Stimulated activated memory B cell treated with anti-CD40 and anti-IgM and Interleukin-4, amounts not matched to agents 10 μg/mL and 1 μg/mL and 100 μg/mL, for 72 hours (primary cell): Measurements from ENCODE around the gene DDX39A.
"Not testable (repeated sequence)": the region's sequence is repeated elsewhere in the genome, so short reads cannot be mapped to it uniquely, and the experiment has no call there.

Experiments
- ATAC-seq: fragments of 150-1000 bp; cut with Tn5 transposase; 2 replicates; pipeline ENCODE4 v1.10.0; 2021
- H3K27ac Mint-ChIP-seq: one replicate; pipeline ENCODE4 v1.8.0; 2022; ENCODE audit warnings: mild to moderate bottlenecking, mixed read lengths
- H3K27me3 Mint-ChIP-seq: one replicate; pipeline ENCODE4 v1.8.0; 2022; ENCODE audit warnings: mixed read lengths
- H3K36me3 Mint-ChIP-seq: one replicate; pipeline ENCODE4 v1.8.0; 2022; ENCODE audit warnings: mixed read lengths
- H3K4me1 Mint-ChIP-seq: one replicate; pipeline ENCODE4 v1.8.0; 2022; ENCODE audit warnings: mixed read lengths
- H3K4me3 Mint-ChIP-seq: one replicate; pipeline ENCODE4 v1.8.0; 2022; ENCODE audit warnings: mild to moderate bottlenecking, moderate library complexity, mixed read lengths
- H3K9me3 Mint-ChIP-seq: one replicate; pipeline ENCODE4 v1.8.0; 2022; ENCODE audit warnings: mixed read lengths

Gene DDX39A

DNA sequence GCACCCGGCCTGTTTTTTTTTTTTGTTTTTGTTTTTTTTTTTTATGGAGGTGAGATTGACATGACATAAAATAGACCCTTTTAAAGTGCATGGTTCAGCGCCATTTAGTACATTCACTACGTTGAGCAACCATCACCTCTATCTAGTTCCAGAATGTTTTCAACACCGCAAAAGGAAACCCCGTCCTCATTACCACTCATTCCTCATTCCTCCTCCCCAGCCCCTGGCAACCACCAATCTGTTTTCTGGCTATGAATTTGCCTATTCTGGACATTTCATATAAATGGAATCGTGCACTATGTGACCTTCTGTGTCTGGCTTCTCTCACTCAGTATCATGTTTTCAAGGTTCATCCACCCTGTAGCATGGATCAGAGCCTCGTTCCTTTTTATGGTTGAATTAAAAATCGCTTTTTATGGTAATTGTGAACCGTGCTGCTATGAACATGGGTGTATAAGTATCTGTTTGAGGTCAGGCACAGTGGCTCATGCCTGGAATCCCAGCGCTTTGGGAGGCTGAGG is 47.8 kb downstream of the DDX39A start:
- no peak overlapping the region for H3K4me3 Mint-ChIP-seq
- H3K36me3 Mint-ChIP-seq = no peaks in the 10 kb centered on the region
- H3K4me1 Mint-ChIP-seq = peaks cover 65% of the 10 kb centered on the region
- no peaks in the 10 kb centered on the region for H3K9me3 Mint-ChIP-seq
- no peaks in the 10 kb centered on the region for H3K27me3 Mint-ChIP-seq
- no peak for ATAC-seq
- peak overlapping the region; percentile 100 for H3K27ac Mint-ChIP-seq

- Mint-ChIP-seq H3K4me1 (peaks cover 61% of the 10 kb centered on the region), H3K4me3 (peak overlapping the region; percentile 81), H3K27ac (peak overlapping the region; percentile 100), H3K9me3 (no peaks in the 10 kb centered on the region), H3K36me3 (no peaks in the 10 kb centered on the region), H3K27me3 (no peaks in the 10 kb centered on the region)
- ATAC-seq = no peak
Measured at GRCh38 chr19:14370940-14371280, 48.2 kb downstream of the DDX39A start.

- no peaks in the 10 kb centered on the region for H3K9me3 Mint-ChIP-seq
- H3K36me3 Mint-ChIP-seq = no peaks in the 10 kb centered on the region
- H3K27me3 Mint-ChIP-seq = no peaks in the 10 kb centered on the region
- peak overlapping the region; percentile 81 for H3K4me3 Mint-ChIP-seq
- peak overlapping the region; percentile 100 for H3K27ac Mint-ChIP-seq
- peak; percentile 63 for ATAC-seq
- peaks cover 56% of the 10 kb centered on the region for H3K4me1 Mint-ChIP-seq
Measured at GRCh38 chr19:14370169-14370939, 48.8 kb downstream of the DDX39A start.

GRCh38 chr19:14369399-14370168 is 49.6 kb downstream of the DDX39A start:
- Mint-ChIP-seq H3K9me3 (no peaks in the 10 kb centered on the region), H3K4me3 (peak overlapping the region; percentile 81), H3K27ac (peak overlapping the region; percentile 100), H3K27me3 (no peaks in the 10 kb centered on the region), H3K4me1 (peaks cover 48% of the 10 kb centered on the region), H3K36me3 (no peaks in the 10 kb centered on the region)
- peak; percentile 79 for ATAC-seq

- H3K27ac Mint-ChIP-seq = peak overlapping the region; percentile 100
- H3K27me3 Mint-ChIP-seq = no peaks in the 10 kb centered on the region
- H3K36me3 Mint-ChIP-seq = no peaks in the 10 kb centered on the region
- H3K9me3 Mint-ChIP-seq = no peaks in the 10 kb centered on the region
- peak; percentile 14 for ATAC-seq
- H3K4me3 Mint-ChIP-seq = no peak overlapping the region
- peaks cover 57% of the 10 kb centered on the region for H3K4me1 Mint-ChIP-seq
Measured at GRCh38 chr19:14368011-14368513, 51.1 kb downstream of the DDX39A start.

DNA sequence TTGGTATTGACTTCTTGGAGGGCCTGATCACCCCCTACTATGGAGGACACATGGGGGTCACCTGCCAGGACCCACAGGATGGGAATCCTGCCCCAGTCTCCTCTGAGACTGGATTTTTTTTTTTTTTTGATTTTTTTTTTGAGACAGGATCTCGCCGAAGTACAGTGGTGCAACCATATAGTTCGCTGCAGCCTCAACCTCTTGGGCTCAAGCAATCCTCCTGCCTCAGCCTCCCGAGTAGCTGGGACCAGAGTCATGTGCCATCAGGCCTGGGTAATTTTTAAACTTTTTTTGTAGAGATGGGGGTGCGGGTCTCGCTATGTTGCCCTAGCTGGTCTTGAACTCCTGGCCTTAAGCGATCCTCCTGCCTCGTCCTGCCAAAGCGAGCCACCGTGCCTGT is 52.1 kb downstream of the DDX39A start:
- ATAC-seq = no peak
- peaks cover 61% of the 10 kb centered on the region for H3K4me1 Mint-ChIP-seq
- no peaks in the 10 kb centered on the region for H3K36me3 Mint-ChIP-seq
- no peaks in the 10 kb centered on the region for H3K9me3 Mint-ChIP-seq
- H3K4me3 Mint-ChIP-seq = no peak overlapping the region
- H3K27me3 Mint-ChIP-seq = no peaks in the 10 kb centered on the region
- peak overlapping the region; percentile 100 for H3K27ac Mint-ChIP-seq

GRCh38 chr19:14366529-14366928 is 52.6 kb downstream of the DDX39A start:
- H3K27me3 Mint-ChIP-seq = no peaks in the 10 kb centered on the region
- no peaks in the 10 kb centered on the region for H3K36me3 Mint-ChIP-seq
- peak; percentile 69 for ATAC-seq
- peak overlapping the region; percentile 100 for H3K27ac Mint-ChIP-seq
- no peak overlapping the region for H3K4me3 Mint-ChIP-seq
- H3K9me3 Mint-ChIP-seq = no peaks in the 10 kb centered on the region
- H3K4me1 Mint-ChIP-seq = peaks cover 61% of the 10 kb centered on the region

DNA sequence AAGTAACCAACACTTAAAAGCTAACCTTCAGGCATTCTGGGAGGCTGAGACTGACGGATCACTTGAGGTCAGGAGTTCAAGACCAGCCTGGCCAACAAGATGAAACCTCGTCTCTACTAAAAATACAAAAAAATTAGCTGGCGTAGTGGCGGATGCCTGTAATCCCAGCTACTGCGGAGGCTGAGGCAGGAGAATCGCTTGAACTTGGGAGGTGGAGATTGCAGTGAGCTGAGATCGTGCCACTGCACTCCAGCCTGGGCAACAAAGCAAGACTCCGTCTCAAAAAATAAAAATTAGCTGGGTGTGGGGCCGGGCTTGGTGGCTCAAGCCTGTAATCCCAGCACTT is 55.1 kb downstream of the DDX39A start:
- H3K4me3 Mint-ChIP-seq = peak overlapping the region; percentile 80
- not testable (repeated sequence) for H3K27me3 Mint-ChIP-seq, H3K9me3 Mint-ChIP-seq, ATAC-seq, H3K36me3 Mint-ChIP-seq
- H3K27ac Mint-ChIP-seq = peak overlapping the region; percentile 91
- H3K4me1 Mint-ChIP-seq = peaks cover 43% of the 10 kb centered on the region

DNA sequence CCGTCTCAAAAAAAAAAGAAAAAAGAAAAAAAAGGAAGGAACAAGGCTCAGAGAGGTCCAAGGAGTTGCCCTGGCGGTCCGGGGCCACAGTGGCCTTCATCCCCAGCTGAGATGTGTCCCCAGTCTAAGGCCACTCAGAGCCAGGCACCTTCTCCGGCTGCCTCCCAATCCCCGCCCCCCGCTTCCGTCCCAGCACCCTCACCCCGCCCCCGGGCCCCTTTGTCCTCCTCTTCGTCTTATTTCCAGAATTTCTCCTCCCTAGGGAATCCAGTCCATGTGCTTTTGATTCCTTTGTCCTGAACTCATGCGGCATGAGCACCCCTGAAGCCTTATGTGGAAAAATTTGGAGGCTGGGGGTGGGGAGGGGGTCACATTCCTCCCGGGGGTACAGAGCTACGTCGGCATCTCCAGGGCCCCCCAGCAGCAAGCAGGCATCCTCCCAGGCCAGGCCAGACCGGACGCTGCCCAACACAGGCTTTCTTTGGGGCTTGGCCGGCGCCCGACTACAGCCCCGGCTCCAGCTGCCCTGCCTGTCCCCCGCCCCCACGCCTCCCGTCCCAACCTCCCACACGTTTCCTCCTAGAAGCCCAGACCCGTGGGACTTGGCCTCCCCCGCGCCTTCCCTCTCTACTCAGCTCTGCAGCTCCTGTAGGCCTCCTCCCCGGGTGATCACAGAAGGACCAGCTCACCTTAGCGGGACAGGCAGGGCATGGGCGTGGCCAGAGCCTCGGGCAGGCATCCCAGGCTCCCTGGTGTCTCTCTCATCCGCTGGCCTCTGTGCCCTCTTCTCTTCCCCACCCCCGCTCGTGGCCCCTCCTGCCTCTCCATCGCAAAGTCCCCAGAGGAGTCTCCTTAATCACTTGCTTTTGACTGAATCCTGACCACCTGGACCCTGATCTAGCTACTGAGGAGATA is 55.7 kb downstream of the DDX39A start:
- Mint-ChIP-seq H3K9me3 (no peaks in the 10 kb centered on the region), H3K36me3 (no peaks in the 10 kb centered on the region), H3K4me3 (peak overlapping the region; percentile 80), H3K27me3 (no peaks in the 10 kb centered on the region), H3K27ac (peak overlapping the region; percentile 91), H3K4me1 (peaks cover 42% of the 10 kb centered on the region)
- peak; percentile 67 for ATAC-seq

DNA sequence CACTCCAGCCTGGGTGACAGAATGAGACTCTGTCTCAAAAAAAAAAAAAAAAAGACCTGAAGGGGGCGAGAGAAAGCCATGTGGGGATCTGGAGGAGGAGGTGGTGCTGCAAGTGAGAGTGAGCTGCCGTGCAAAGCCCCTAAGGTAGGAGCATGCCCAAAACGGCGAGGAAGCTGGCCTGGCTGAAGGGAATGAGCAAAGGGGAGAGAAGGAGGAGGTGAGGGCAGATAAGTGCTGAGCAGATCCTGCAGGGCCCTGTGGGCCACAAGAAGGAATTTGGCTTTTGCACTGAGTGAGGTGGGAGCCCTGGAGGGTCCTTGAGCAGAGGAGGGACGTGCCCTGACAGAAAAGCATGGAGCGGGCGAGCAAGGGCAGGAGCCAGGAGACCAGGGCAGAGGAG is 57.3 kb downstream of the DDX39A start:
- Mint-ChIP-seq H3K36me3 (no peaks in the 10 kb centered on the region), H3K27me3 (no peaks in the 10 kb centered on the region), H3K9me3 (no peaks in the 10 kb centered on the region), H3K4me1 (peaks cover 33% of the 10 kb centered on the region), H3K27ac (peak overlapping the region; percentile 91), H3K4me3 (peak overlapping the region; percentile 80)
- ATAC-seq = peak; percentile 60
